HL-60/S4 treated with retinoic acid at 250 ng/mL for 4 days and 3 days (cell line): Measurements from ENCODE around the gene ANKMY1.
"Not testable (repeated sequence)": the region's sequence is repeated elsewhere in the genome, so short reads cannot be mapped to it uniquely, and the experiment has no call there.

ENCODE experiments used
- in situ Hi-C: fragments of 300-500 bp; cut with MboI; formaldehyde crosslinking; loops from 2 replicates; pipeline ENCODE4 v1.7.0; 2022; ENCODE audit warnings: low sequenced_read_pairs

The ANKMY1 gene

DNA sequence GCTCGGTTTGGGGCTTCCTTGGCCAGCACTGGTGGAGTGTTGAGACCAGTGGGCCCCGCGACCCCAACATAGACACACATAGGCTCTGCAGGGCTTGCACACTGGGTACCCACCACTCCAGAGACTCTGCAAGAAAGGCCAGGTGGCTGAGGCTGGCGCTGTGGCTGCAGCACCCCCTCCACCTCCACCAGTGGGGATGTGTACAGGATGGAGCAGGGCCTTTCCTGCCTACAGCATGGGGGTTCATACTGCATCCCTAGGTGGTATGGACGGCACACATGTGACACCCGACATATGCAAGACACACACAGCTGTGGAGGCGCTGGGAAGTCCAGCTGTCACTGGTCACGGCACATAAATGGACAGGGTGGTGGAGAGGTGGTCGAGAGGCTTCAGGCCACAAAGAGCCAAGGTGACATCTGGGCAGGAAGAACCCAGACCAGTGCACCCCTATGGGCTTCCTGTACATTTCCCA, 11.8 kb upstream of the ANKMY1 start:
- in situ Hi-C loops: no loop called here

DNA sequence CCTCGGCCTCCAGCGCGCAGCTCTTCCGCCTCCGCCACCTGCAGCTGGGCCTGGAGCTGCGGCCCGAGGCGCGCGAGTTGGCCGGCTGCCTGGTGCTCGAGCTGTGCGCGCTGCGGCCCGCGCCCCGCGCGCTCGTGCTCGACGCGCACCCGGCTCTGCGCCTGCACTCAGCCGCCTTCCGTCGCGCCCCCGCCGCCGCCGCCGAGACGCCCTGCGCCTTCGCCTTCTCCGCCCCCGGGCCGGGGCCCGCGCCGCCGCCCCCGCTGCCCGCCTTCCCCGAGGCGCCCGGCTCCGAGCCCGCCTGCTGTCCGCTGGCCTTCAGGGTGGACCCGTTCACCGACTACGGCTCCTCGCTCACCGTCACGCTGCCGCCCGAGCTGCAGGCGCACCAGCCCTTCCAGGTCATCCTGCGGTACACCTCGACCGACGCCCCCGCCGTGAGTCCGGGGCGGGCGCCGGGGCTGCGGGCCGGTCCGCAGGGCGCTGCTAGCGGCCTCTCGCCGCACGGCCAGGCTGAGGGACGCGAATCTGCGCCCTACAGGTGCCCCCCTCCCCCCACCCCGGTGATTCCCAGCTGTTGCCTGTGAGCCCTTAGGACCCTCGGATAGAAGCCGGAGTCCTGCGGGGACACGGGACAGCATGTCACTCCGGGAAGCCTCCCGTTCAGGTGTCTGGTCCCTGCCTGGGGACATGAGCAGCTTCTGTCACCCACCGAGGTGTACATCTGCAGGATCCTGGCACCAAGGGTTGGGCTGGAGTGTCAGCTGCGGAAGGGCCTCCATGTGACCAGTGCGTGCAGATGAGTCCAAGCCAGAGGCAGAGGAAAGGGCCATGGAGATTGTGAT, 11.1 kb upstream of the ANKMY1 start:
- in situ Hi-C loops: no loop called here

DNA sequence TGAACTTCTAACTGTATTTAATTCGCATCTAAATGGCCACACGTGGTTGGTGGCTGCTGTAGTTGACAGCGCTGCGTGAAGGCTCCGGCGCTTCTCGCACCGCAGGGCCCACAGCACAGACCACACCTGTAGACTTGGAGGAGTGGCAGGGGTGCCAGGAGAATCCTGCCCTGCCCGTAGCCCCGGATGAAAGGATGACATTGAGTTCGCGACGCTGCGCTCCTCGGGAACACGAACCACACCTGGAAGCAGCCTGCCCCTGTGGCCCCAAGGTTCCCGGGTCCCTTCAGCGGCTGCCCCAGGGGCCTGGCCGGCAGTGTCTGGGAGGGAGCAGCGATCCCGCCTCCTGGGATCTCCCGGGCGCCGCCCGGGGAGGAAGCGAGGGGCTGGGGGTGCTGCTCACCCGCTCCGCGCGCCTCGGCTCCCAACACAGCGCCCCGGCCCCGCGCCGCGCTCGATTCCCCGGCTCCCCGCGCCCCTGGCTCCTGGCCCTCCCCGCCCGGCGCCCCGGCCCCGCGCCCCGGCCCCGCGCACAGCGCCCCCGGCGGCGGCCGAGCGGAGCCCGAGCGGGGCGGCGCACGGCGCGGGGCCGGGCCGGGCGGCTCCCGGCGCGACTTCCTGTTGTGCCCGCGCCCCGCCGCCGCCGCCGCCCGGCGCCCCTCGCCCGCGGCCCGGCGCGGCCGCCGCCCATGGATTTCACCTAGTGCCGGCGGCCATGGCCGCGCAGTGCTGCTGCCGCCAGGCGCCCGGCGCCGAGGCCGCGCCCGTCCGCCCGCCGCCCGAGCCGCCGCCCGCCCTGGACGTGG, 10.3 kb upstream of the ANKMY1 start, which contains the start of gene RNPEPL1:
RNPEPL1 (plus strand) TSS at position 613 of the 806 bp plus-strand sequence; CDS start at position 716, 103 bp downstream.
- in situ Hi-C loops: no loop called here

DNA sequence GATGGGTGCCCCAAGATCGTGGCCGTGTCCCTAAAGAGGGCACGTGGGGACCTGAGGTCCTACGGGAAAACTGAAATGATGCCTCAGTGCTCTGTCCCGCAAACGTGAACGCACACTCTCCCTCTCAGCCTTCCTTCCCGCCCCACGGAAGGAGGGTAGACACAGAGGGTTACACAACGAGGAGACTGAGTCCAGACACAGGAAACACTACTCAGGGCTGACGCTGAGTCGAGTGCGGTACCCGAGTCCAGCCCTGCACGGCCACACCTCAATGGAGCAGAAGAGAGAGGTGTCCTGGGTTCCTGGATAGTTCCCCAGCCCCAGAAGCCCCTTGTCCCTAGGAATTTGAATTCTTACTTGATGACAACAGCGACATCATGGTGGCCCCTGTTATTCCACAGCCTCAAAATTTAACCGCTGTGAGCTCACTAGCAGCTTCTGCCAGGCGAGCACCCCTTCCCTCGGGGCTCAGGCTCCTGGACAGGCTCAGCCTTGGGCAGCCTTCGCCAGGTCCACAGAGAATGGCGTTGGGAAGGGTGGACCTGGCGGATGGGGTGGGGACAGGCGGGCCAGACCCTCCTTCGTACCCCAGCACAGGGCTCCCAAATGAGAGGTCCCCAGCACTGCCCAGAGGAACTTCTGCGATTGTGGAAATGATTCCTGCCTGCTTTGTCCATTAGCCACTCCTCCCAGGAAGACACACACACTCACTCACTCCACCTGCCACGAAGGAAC, 9.5 kb upstream of the ANKMY1 start:
- in situ Hi-C loops: no loop called here

DNA sequence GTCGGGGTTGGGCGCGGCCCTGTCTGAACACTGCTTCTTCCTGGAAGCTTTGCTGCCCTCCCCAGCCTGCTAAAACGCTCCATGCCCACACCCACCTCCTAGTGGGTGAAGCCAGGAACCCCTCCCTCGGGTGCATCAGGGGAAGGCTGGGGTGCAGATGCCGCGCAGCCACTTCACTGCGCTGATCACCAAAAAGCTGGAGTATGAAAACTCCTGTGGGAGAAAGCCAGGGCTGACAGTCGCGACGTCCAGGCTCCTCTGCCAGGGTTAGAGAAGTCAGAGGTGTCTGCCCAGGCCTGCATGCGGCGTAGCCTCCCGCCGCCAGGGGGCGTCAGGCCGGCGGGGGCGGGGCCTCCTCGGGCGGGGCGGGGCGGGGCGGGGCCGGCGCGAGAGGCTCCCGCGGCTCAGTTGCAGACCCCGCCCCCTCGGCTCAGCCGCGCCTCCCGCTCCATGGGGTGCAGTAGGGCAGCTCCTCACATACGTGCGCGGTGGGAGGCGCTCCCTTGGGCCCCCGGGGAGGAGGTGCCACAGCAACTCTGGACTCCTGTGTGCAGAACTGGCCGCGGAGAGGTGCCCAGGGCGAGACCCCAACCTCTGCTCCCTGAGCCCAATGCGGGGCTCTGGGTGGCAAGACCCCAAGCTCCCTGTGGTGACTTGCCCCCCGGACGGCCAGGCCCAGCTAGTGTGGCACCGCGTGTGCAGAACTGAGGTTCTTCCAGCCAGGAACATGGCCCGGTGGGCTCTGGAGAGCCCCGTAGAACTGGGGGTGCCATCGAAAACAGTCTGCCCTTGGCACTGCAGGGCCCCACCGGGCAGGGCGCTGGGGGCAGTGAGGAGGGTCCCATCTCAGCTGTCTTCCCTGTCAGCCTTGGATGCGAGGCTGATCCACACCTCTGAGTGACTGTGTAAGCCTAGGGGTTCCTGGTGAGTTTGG, 8.7 kb upstream of the ANKMY1 start:
- in situ Hi-C loops: no loop called here

DNA sequence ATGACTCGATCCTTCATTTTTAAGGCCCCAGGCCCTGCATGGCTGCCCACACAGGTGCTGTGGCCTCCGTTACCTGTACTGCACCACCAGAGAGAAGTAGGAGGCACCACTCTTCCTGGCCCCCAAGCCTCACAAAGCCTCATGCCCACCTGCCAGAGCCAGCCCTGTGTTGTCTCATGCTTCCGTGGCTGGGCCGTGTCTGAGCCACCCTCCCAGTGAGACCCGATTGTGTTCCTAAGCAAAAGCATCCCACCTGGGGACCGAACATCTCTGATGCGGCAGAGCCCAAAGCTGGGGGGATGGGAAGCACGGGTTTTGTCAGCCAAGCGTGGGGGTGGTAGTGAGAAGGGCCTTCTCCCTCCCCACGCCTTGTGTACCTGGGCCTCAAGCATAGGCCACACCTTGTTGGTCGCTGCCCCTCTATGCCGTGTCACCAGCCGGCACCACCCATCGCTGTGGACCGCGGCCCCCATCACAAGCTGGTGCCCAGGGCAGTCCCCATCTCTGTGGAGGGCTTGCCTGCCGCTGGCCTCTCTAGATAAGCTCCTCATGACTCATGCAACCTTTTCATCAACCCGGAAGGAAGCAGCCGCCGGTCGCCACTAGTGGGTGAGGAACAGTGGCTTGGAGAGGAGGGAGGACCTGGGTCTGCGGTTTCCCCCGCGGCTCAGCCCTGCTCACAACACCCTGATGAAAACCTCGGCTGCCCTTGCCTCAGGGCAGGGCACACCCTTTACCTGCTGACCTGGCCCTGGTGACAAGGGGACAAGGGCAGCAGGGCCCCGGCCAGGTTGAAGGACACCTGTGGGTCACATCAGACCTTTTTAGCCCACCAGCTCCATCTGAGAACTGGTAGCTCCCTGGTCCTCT, 7.8 kb upstream of the ANKMY1 start:
- in situ Hi-C loops: no loop called here

DNA sequence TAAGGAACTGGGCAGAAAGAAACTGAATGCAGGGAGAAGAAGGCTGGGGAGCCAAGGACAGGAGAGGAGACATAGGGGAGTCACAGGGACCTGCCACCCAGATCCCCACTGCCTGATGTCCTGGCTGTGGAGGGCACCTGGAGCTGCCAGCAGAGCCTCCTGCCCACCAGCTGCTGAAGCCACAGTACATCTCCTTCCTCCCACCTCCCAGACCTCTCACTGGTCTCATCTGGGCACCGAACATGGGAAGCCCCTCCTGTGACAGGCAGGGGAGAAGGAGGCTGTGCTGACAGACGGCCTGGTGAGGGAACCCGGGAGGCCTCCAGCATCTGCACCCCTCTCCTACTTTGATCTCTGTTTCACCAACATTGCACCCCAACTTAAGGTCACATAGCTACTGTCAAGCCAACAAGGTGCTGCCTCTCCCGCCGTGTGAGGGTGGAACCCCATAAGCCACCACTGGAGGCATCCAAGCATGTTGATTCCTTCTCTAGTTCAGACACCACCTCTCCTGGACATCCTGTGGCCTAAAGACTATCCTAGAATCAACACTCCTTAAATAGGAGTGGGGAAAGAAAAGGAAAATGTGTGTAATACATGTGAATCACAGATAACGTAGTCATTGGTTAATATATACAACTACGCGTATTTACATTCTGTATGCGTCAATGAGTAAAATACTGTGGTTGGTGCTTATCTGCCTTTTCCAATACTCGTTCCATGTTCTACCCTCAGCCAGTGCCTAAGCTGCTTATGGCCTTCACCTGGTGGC, 7.0 kb upstream of the ANKMY1 start:
- in situ Hi-C loops: no loop called here

DNA sequence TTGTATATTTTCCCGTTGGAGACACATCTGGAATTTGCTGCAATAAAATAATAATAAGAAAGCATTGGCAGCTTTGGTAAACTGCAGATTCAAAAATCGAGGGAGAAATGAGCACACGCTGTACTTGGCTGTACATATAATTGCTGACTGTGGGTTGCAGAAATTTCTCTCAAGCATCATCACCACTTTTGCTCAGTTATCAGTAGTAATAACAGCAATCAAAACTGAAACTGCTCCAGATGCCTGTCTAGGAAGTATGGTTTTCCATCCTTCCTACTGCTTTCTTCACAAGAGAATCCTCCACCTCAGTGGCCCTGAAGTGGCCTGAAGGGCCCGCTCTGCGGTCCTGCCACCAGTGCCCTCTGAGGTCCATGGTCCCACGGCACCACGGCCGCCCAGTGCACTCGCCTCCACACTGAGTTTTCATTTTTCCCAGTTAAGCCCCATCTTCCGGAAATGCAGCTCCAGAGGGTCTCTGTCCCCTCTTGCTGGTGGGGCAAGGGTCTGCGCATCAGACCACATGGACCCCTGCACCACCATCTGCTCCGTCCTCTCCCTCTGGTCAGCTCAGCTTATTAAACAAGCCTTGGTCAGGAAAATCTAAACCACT, 6.3 kb upstream of the ANKMY1 start:
- in situ Hi-C loops: no loop called here

DNA sequence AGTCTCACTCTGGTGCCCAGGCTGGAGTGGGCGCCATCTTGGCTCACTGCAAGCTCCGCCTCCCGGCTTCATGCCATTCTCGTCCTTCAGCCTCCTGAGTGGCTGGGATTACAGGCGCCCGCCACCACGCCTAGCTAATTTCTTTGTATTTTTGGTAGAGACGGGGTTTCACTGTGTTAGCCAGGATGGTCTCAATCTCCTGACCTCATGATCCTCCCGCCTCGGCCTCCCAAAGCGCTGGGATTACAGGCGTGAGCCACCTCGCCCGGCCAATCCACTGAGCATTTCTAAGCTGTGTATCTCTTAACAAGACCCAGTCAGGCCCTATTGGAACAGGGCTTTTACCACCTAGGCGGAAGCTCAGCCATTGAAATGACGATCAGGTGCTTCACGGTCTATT, 5.4 kb upstream of the ANKMY1 start:
- in situ Hi-C loops: not testable (repeated sequence)

DNA sequence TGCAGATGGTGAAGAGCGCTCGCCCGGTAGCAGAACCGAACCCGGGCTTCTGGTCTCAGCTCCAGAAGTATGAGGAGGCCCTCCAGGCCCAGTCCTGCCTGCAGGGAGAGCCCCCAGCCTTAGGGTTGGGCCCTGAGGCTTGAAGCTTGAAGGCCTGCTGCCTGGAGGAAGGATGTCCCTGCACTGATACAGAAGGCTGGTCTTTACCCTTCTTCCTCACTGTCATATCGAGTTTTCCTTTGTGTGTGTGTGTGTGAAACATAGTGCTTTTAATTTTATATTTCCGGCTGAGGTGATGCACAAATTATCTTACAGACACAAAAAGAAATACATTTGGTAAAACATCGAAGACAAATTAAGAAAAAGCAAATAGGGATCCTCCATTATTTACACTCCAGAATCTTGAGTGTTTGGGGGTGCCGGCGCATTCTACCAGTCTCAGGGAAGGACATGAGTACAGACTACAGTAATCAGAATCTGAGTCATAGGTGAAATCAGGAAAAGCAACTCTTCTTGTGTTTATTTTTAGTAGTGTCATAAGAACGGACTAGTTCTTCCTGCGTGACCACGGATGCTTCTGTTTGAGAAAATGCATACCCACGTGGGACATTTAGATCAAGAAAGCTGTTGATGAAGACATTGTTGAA, 3.7 kb upstream of the ANKMY1 start:
- in situ Hi-C loops: no loop called here

DNA sequence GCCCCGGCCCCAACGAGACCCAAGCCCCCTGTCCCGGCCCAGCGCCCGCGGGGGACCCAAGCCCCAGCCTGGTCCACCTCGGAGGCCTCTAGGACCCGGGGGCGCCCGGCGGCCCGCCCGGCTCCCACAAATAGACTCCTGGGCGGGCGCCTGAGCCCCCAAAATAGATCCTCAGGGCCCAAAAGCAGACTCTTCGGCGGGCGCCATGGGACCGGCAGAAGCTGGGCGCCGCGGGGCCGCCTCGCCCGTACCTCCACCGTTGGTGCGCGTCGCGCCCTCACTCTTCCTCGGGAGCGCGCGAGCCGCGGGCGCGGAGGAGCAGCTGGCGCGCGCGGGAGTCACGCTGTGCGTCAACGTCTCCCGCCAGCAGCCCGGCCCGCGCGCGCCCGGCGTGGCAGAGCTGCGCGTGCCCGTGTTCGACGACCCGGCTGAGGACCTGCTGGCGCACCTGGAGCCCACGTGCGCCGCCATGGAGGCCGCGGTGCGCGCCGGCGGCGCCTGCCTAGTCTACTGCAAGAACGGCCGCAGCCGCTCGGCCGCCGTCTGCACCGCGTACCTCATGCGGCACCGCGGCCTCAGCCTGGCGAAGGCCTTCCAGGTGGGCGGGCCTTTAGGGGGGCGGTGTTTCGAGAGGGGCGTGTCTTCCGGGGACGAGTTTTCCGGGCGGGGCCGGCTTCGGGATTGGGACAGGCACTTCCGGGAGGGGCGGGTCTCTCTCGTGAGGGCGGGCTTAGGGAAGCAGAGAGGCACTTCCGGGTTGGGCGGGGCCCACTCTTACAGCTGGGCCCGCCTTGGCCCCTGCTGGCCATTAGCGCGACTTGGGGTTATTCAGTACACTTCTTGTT, 2.9 kb upstream of the ANKMY1 start:
- in situ Hi-C loops: no loop called here

DNA sequence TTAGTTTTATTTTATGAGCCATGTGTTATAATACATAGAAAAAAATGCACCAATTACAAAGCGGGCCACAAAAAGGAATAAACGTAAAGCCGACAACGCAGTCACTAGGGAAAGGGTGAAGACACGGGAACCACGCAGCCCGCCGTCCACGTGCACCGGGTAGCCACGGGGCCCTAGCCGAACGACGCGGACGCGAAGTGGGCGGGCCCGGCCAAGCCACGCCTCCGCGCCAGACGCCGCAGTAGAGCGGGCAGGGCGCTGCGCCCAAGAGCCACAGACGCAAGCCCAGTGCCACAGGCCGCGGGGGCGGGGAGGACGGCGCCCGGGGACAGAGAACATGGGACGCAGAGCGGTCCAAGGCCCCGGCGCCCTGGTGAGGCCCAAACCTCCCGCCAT, 2.3 kb upstream of the ANKMY1 start, which contains the start of gene DUSP28:
DUSP28 (plus strand) TSS at position 274 of the 396 bp plus-strand sequence. CDS start 328 bp downstream, outside the sequence.
- in situ Hi-C loops: no loop called here

DNA sequence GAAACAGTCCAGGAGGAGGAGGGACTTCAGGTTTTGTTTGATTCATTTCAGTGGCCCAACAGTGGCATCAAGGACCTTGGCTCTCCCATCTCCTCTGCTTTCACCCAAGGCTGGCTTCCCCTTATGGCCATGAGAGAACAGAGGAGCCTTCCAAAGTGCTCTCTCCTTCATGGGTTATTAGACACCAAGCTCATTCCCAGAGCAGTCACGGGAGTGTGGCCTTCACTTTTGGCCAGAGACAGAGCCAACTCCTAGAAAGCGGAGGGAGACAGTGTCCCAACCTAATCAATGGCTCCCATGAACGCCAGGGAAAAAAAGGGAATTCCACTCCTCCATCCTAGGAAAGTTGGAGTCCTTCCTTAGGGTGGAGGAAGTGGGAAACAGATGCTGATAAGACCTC, 1.5 kb upstream of the ANKMY1 start:
- in situ Hi-C loops: no loop called here

DNA sequence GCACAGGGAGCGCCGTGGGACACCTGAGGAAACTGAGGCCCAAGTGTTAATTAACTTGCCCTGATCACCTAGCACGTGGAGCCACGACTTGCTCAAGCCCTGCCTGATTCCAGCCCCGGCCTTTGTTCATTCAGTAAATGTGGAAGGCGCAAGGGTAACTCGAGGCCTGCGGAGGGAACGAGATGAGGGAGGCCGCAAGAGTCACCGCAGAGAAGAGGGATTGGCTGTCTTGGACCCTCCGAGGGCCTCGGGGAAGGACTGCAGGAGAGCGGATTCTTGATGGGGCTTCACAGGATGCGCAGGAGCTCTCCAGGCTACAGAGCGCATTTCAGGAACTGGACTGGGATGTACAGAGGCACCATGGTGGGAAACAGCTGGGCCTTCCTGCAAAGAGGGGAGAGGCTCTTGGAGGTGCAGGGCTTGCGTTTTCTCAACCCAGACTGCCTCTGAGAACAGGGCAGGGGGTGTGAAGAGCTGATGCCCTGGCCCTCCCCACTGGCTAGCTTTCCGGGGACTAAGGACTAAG, 511 bp upstream of the ANKMY1 start:
- in situ Hi-C loops: no loop called here

DNA sequence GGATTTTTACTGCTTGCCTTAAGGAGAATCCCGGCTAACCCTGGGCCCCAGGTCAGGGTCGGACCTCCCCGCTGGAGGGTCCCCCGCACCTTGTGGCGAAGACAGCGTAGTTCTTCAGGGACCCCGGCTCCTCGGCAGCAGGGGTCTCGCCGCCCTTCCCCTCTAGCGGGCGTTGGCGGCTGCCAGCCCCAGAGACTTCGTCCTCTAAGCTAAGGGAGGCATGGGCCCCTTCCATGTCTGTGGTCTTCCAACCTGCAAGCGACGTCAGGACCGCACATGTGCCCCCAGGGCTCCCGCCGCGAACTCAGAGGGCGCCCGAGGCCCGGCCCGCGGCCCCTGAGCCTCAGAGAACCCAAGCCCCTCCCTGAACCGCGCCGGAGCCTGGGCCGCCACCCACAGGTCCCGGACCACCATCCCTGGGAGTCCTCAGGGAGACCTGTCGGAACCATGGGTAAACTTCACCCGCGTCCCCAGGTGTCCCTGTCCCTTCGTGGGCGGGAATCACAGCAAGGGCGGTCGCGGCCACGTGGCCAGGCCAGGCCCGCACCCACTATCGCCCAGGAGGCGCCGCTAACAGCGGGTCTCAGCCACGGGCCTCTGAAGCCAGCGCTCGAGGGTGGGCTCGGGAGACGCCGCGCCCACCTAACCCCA, 562 bp downstream of the ANKMY1 start:
- in situ Hi-C loops: no loop called here
